Measurements from ENCODE around the gene CCDC146.
A peak's percentile ranks its signal among the peaks of the same experiment; 100 is the strongest.
"Not testable (repeated sequence)": the region's sequence is repeated elsewhere in the genome, so short reads cannot be mapped to it uniquely, and the experiment has no call there.

CCDC146 gene, protein sequence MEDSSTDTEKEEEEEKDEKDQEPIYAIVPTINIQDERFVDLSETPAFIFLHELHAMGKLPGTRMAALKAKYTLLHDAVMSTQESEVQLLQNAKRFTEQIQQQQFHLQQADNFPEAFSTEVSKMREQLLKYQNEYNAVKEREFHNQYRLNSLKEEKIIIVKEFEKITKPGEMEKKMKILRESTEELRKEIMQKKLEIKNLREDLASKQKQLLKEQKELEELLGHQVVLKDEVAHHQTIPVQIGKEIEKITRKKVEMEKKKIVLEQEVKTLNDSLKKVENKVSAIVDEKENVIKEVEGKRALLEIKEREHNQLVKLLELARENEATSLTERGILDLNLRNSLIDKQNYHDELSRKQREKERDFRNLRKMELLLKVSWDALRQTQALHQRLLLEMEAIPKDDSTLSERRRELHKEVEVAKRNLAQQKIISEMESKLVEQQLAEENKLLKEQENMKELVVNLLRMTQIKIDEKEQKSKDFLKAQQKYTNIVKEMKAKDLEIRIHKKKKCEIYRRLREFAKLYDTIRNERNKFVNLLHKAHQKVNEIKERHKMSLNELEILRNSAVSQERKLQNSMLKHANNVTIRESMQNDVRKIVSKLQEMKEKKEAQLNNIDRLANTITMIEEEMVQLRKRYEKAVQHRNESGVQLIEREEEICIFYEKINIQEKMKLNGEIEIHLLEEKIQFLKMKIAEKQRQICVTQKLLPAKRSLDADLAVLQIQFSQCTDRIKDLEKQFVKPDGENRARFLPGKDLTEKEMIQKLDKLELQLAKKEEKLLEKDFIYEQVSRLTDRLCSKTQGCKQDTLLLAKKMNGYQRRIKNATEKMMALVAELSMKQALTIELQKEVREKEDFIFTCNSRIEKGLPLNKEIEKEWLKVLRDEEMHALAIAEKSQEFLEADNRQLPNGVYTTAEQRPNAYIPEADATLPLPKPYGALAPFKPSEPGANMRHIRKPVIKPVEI

GRCh38 chr7:77121860-77122681 is at the start of gene CCDC146:
Gene CCDC146 (plus strand): TSS chr7:77122615. CDS start chr7:77167669, 45,054 bp downstream.
- intact Hi-C loops (cut with DNase I), result not testable (repeated sequence)
- DNase-seq, result peak; percentile 95 to 100 (median 98)

- DNase-seq; intact Hi-C loops (cut with DNase I): not testable (repeated sequence)
Observed at GRCh38 chr7:77074786-77075396, 47.5 kb upstream of the CCDC146 start.

- DNase-seq; intact Hi-C loops (cut with DNase I): not testable (repeated sequence)
Observed at GRCh38 chr7:77077060-77077459, 45.4 kb upstream of the CCDC146 start.

DNA sequence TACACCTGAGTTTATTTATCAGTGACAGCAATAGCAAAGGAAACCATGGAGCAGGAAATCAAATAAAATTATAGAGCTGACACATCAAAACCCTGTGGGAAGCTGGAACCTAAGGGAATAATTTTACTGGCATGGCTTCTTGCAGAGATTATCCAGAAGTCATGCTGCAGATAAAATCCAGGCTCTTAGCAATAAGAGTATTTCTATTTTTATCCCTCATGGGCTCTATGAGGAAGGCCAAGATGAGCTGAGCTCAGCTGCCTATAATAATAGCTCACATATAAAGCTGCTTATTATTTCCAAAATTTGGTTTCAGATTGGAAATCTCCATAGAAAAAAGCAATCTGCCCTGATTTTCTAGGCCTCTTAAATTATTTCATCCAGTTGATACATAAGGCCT is 43.3 kb upstream of the CCDC146 start:
- intact Hi-C loops (cut with DNase I); DNase-seq: not testable (repeated sequence)

GRCh38 chr7:77079624-77080023 is 42.8 kb upstream of the CCDC146 start:
- intact Hi-C loops (cut with DNase I); DNase-seq: not testable (repeated sequence)

- DNase-seq, result not testable (repeated sequence)
Observed at GRCh38 chr7:77080236-77080635, 42.2 kb upstream of the CCDC146 start.

GRCh38 chr7:77082192-77082591 is 40.2 kb upstream of the CCDC146 start:
- DNase-seq; intact Hi-C loops (cut with DNase I): not testable (repeated sequence)

More at GRCh38 chr7:77080236-77080635, 42.2 kb upstream of the CCDC146 start:
- intact Hi-C loops (cut with DNase I), result not testable (repeated sequence)

DNA sequence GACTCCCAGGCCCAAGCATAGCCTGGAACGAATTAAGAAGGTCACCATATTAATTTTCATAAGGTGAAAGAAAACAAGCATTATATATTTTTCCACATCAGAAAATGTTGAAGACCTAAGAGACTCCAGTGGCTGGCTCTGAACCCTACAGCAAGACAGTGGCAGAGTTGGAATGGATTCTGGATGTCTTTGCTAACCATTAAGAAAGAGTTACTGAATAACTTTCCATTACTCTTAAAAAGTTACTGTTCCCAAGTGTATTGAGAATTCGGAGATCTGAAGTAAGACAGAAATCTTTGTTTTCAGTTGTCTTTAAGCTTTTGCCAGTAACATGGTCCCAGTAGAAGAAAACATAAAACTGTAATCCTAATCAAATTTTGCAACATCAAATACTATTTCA is 30.1 kb upstream of the CCDC146 start:
- intact Hi-C loops (cut with DNase I); DNase-seq: not testable (repeated sequence)

DNA sequence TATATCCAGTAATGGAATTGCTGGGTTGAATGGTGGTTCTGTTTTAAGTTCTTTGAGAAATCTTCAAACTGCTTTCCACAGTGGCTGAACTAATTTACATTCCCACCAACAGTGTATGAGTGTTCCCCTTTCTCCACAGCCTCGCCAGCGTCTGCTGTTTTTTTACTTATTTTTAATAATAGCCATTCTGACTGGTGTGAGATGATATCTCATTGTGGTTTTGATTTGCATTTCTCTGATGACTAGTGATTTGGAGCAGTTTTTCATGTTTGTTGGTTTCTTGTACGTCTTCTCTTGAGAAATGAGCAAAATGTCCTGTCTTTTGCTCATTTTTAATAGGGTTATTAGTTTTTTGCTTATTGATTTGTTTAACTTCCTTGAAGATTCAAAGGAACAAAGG is 21.9 kb upstream of the CCDC146 start:
- intact Hi-C loops (cut with DNase I); DNase-seq: not testable (repeated sequence)

DNA sequence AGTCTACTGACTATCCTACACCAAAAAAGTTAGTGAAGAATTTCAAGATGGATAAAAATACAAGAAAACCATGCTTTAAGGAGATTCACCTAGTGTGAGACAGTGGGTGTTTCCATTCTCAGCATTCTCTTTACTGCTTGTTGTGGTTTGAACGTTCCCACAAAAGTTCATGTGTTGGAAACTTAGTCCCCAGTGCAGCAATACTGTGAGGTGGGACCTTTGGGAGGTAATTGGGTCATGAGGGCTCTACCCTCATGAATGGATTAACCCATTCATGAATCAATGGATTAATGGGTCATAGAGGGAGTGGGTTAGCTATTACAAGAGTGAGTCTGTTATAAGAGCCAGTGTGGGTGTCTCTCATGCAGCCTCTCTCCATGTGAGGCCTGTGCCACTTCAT is 21.2 kb upstream of the CCDC146 start:
- intact Hi-C loops (cut with DNase I); DNase-seq: not testable (repeated sequence)

DNA sequence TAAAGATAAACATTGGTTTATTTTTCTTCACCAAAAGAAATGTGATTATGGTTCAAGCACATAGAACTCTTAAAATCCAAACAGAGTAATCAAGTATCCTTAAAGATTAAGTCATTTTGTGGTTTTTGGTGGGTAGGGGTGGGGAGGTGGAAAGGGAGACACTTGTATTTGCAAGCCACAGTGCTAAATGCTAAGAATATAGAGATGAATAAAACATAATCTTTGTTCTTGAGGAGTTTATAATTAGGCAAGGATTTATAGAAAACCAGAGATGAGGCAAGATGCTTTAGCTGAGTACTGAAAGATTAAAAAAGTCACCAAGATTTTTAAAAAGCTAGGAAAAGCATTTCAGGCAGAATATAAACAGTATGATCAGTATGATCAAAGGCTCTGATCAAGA is 19.7 kb upstream of the CCDC146 start:
- intact Hi-C loops (cut with DNase I); DNase-seq: not testable (repeated sequence)

- DNase-seq; intact Hi-C loops (cut with DNase I): not testable (repeated sequence)
Observed at GRCh38 chr7:77105904-77106303, 16.5 kb upstream of the CCDC146 start.

DNA sequence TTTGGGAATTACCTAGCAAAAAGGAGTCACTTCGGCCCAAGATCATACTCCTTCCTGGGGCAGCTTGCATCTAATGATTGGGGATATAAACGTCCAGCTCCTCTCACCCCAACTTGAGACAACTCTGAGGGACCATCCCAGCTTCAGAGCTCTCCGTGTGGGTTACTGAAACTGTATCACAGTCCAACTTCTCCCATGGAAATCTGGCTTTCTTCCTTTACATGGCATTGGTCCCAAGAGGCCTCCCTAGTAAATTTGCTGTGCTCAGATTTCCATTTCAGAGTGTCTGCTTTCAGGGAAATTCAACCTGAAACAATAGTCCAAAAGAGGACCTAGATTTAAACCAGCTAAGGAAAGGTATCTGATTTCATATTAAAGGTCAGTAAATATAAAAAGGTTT is 14.8 kb upstream of the CCDC146 start:
- intact Hi-C loops (cut with DNase I); DNase-seq: not testable (repeated sequence)

- intact Hi-C loops (cut with DNase I); DNase-seq: not testable (repeated sequence)
Observed at GRCh38 chr7:77108362-77108761, 14.1 kb upstream of the CCDC146 start.

GRCh38 chr7:77112719-77113306 is 9.6 kb upstream of the CCDC146 start:
- DNase-seq; intact Hi-C loops (cut with DNase I): not testable (repeated sequence)

- intact Hi-C loops (cut with DNase I), result loop anchor here (5.0 kb wide), 1 partner anchor 122 kb away; no protein-coding TSS in a partner anchor
- not testable (repeated sequence) for DNase-seq
Observed at GRCh38 chr7:77125486-77125885, 3.1 kb downstream of the CCDC146 start.

DNA sequence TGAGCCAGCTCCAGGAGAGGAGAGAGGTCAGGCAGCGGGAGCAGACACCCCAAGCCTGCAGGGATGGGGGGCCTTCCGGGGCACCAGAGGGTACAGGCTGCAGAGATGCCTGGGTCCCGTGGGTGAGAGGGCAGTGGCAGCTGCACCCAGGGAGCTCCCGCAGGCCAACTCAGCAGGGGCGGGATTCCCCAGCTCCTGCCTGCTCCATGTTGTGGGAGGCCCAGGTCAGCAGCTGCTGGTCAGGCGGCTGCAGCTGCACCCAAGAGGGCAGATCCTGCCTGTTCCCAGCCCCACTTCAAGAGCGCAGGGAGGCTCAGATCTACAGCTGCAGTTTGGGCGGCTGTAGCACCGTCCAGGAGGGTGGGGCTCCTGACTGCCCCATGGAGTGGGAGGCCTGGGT is 4.6 kb downstream of the CCDC146 start:
- intact Hi-C loops (cut with DNase I), result loop anchor here (5.0 kb wide), 1 partner anchor 120 kb away; no protein-coding TSS in a partner anchor
- DNase-seq, result peak in 4 of 10 donors; percentile 11 to 82 (median 48)

GRCh38 chr7:77128582-77129410 is 6.4 kb downstream of the CCDC146 start:
- not testable (repeated sequence) for DNase-seq
- intact Hi-C loops (cut with DNase I), result loop anchor here (2.0 to 5.0 kb wide), 2 partner anchors 119 to 202 kb away; no protein-coding TSS in a partner anchor
